ENCODE measurements around the gene GLRX3.

DNA sequence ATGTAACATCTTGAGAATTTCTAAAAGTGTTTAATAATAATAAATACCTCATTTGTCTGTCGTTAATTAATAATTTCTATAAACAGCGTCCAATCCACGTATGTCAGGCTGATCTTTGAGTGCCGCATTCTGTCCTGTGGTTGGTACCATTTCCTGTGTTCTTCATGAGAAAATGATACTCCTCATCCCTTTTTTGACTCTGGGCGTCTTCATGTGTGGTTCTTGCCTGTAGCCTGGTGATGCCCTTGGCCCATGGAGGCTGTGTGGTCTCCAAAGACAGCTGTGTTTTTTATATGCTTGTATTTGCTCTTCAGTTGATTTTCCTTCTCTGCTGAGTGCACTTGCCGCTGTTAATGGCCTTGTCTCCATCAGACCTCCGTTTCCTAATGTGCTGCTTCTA is 31.5 kb downstream of the GLRX3 start:
- TF ChIP-seq, protein P1, sequence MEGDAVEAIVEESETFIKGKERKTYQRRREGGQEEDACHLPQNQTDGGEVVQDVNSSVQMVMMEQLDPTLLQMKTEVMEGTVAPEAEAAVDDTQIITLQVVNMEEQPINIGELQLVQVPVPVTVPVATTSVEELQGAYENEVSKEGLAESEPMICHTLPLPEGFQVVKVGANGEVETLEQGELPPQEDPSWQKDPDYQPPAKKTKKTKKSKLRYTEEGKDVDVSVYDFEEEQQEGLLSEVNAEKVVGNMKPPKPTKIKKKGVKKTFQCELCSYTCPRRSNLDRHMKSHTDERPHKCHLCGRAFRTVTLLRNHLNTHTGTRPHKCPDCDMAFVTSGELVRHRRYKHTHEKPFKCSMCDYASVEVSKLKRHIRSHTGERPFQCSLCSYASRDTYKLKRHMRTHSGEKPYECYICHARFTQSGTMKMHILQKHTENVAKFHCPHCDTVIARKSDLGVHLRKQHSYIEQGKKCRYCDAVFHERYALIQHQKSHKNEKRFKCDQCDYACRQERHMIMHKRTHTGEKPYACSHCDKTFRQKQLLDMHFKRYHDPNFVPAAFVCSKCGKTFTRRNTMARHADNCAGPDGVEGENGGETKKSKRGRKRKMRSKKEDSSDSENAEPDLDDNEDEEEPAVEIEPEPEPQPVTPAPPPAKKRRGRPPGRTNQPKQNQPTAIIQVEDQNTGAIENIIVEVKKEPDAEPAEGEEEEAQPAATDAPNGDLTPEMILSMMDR (IDR thresholded peaks at IDR 0.05) = no peak
- no peak for TF ChIP-seq POLR2AphosphoS5 (IDR thresholded peaks at IDR 0.05)
- no peak for TF ChIP-seq POLR2A (IDR thresholded peaks at IDR 0.05)
- TF ChIP-seq EP300 (IDR thresholded peaks at IDR 0.05) = no peak
